Activated CD4-positive, alpha-beta T cell treated with anti-CD3 and anti-CD28 coated beads, Interleukin-2, amount 10 ng/mL, durations not matched to agents 7 days and 5 days (primary cell): Measurements from ENCODE around the gene DYNLL1. TPM values are rescaled to one million over a fixed set of nuclear protein-coding genes. Genes with fewer than 3 reads are reported as not detected.
"Not testable (repeated sequence)": the region's sequence is repeated elsewhere in the genome, so short reads cannot be mapped to it uniquely, and the experiment has no call there.

Experiments
- CTCF ChIA-PET: fragments of 350-600 bp; sonication (Branson Sonifier 250); formaldehyde crosslinking; loops from one replicate; lab custom pipeline; 2021; ENCODE audit warnings: antibody characterized with exemption; lab: Charles Lee
- POLR2A ChIA-PET: fragments of 350-600 bp; sonication (Branson Sonifier 250); formaldehyde crosslinking; loops from one replicate; lab custom pipeline; 2021; ENCODE audit warnings: antibody characterized with exemption; lab: Charles Lee
- DNase-seq: peaks from one replicate; pipeline ENCODE4 v3.0.0-alpha.2; 2020
- H3K27ac Mint-ChIP-seq: one replicate; pipeline ENCODE4 v1.8.0; 2021; ENCODE audit warnings: mild to moderate bottlenecking, moderate library complexity, mixed read lengths
- H3K27me3 Mint-ChIP-seq: one replicate; pipeline ENCODE4 v1.8.0; 2021; ENCODE audit warnings: mixed read lengths
- H3K36me3 Mint-ChIP-seq: one replicate; pipeline ENCODE4 v1.8.0; 2021; ENCODE audit warnings: low read depth, mixed read lengths
- H3K4me1 Mint-ChIP-seq: one replicate; pipeline ENCODE4 v1.8.0; 2021; ENCODE audit warnings: mixed read lengths
- H3K4me3 Mint-ChIP-seq: one replicate; pipeline ENCODE4 v1.8.0; 2021; ENCODE audit warnings: mild to moderate bottlenecking, moderate library complexity, mixed read lengths
- H3K9me3 Mint-ChIP-seq: one replicate; pipeline ENCODE4 v1.8.0; 2021; ENCODE audit warnings: mixed read lengths
- total RNA-seq, 2 experiments: library from RNA; stranded (reverse); gene quantifications; one replicate each; pipeline ENCODE4 v1.2.3, GENCODE V29; 2021

DYNLL1 gene
- total RNA-seq, 2 experiments from 2014 or later: 257 to 297 TPM

GRCh38 chr12:120496413-120497340 is 764 bp downstream of the DYNLL1 start:
- H3K36me3 Mint-ChIP-seq: peaks cover 34% of the 10 kb centered on the region
- peaks cover 42% of the 10 kb centered on the region for H3K4me1 Mint-ChIP-seq

GRCh38 chr12:120497524-120498150 is 1.7 kb downstream of the DYNLL1 start:
- no peaks in the 10 kb centered on the region for H3K9me3 Mint-ChIP-seq
- DNase-seq: no peak
- H3K4me1 Mint-ChIP-seq: peaks cover 42% of the 10 kb centered on the region
- ChIA-PET POLR2A (interaction anchor here (0.6 kb wide), 1 partner anchor 20 kb away, joined by 5 read pairs; no protein-coding TSS in a partner anchor), CTCF (interaction anchor here (0.9 to 1.7 kb wide), 2 partner anchors 27 to 58 kb away, joined by 3 read pairs; no protein-coding TSS in a partner anchor)
- H3K27me3 Mint-ChIP-seq: no peaks in the 10 kb centered on the region
- peak overlapping the region; percentile 85 for H3K4me3 Mint-ChIP-seq
- peak overlapping the region; percentile 67 for H3K27ac Mint-ChIP-seq
- peaks cover 34% of the 10 kb centered on the region for H3K36me3 Mint-ChIP-seq

More at GRCh38 chr12:120496413-120497340, 764 bp downstream of the DYNLL1 start:
- Mint-ChIP-seq H3K27ac (peak overlapping the region; percentile 67), H3K4me3 (peak overlapping the region; percentile 85), H3K9me3 (no peaks in the 10 kb centered on the region), H3K27me3 (no peaks in the 10 kb centered on the region)
- ChIA-PET CTCF (interaction anchor here (0.7 to 2.1 kb wide), 9 partner anchors 8 to 198 kb away, joined by 3 to 7 read pairs (median 4); partner anchors contain the start of gene SRSF9), POLR2A (interaction anchor here (0.5 to 0.6 kb wide), 2 partner anchors 21 to 27 kb away, joined by 3 to 5 read pairs; no protein-coding TSS in a partner anchor)
- DNase-seq: peak; percentile 43

- H3K36me3 Mint-ChIP-seq: peaks cover 44% of the 10 kb centered on the region
- POLR2A ChIA-PET: interaction anchor here (0.6 kb wide), 2 partner anchors 19 to 580 kb away, joined by 3 read pairs; no protein-coding TSS in a partner anchor
- no peak for DNase-seq
- peaks cover 42% of the 10 kb centered on the region for H3K4me1 Mint-ChIP-seq
- no peak overlapping the region for H3K27ac Mint-ChIP-seq
- H3K4me3 Mint-ChIP-seq: no peak overlapping the region
- no peaks in the 10 kb centered on the region for H3K9me3 Mint-ChIP-seq
- CTCF ChIA-PET: no interaction called here
- H3K27me3 Mint-ChIP-seq: no peaks in the 10 kb centered on the region
These were observed 3.1 kb downstream of the DYNLL1 start for GRCh38 chr12:120498870-120499515.

- H3K36me3 Mint-ChIP-seq: peaks cover 45% of the 10 kb centered on the region
- H3K4me3 Mint-ChIP-seq: no peak overlapping the region
- CTCF ChIA-PET: interaction anchor here (0.6 to 1.4 kb wide), 4 partner anchors 19 to 81 kb away, joined by 3 to 6 read pairs (median 3); no protein-coding TSS in a partner anchor
- DNase-seq: no peak
- H3K4me1 Mint-ChIP-seq: peaks cover 32% of the 10 kb centered on the region
- peak overlapping the region; percentile 19 for H3K27ac Mint-ChIP-seq
- no peaks in the 10 kb centered on the region for H3K27me3 Mint-ChIP-seq
- POLR2A ChIA-PET: no interaction called here
- no peaks in the 10 kb centered on the region for H3K9me3 Mint-ChIP-seq
These were observed 4.7 kb downstream of the DYNLL1 start for GRCh38 chr12:120500581-120500980.

- H3K9me3 Mint-ChIP-seq: no peaks in the 10 kb centered on the region
- no peak overlapping the region for H3K27ac Mint-ChIP-seq
These were observed 8.7 kb downstream of the DYNLL1 start for GRCh38 chr12:120504587-120504986.

GRCh38 chr12:120508537-120508936 is 12.6 kb downstream of the DYNLL1 start:
- no peak overlapping the region for H3K4me3 Mint-ChIP-seq
- ChIA-PET POLR2A (no interaction called here), CTCF (interaction anchor here (2.1 kb wide), 1 partner anchor 19 kb away, joined by 6 read pairs; no protein-coding TSS in a partner anchor)
- H3K27ac Mint-ChIP-seq: no peak overlapping the region
- no peaks in the 10 kb centered on the region for H3K4me1 Mint-ChIP-seq
- peaks cover 18% of the 10 kb centered on the region for H3K36me3 Mint-ChIP-seq
- no peak for DNase-seq
- no peaks in the 10 kb centered on the region for H3K27me3 Mint-ChIP-seq
- no peaks in the 10 kb centered on the region for H3K9me3 Mint-ChIP-seq

More at GRCh38 chr12:120504587-120504986, 8.7 kb downstream of the DYNLL1 start:
- ChIA-PET POLR2A (interaction anchor here (0.6 kb wide), 1 partner anchor 212 kb away, joined by 3 read pairs; the partner anchor contains the start of gene RNU4-1), CTCF (interaction anchor here (1.4 kb wide), 2 partner anchors 9 to 22 kb away, joined by 3 to 4 read pairs; partner anchors contain the start of gene DYNLL1)
- H3K4me3 Mint-ChIP-seq: no peak overlapping the region
- no peak for DNase-seq
- H3K36me3 Mint-ChIP-seq: peaks cover 27% of the 10 kb centered on the region
- peaks cover 6% of the 10 kb centered on the region for H3K4me1 Mint-ChIP-seq
- no peaks in the 10 kb centered on the region for H3K27me3 Mint-ChIP-seq

GRCh38 chr12:120514002-120514401 is 18.1 kb downstream of the DYNLL1 start:
- no peaks in the 10 kb centered on the region for H3K27me3 Mint-ChIP-seq
- peaks cover 14% of the 10 kb centered on the region for H3K36me3 Mint-ChIP-seq
- no peak overlapping the region for H3K4me3 Mint-ChIP-seq
- POLR2A ChIA-PET: no interaction called here
- no peak for DNase-seq
- no peaks in the 10 kb centered on the region for H3K4me1 Mint-ChIP-seq
- no peaks in the 10 kb centered on the region for H3K9me3 Mint-ChIP-seq
- CTCF ChIA-PET: no interaction called here
- no peak overlapping the region for H3K27ac Mint-ChIP-seq

GRCh38 chr12:120515496-120515895 is 19.6 kb downstream of the DYNLL1 start:
- no peak overlapping the region for H3K27ac Mint-ChIP-seq
- H3K36me3 Mint-ChIP-seq: peaks cover 11% of the 10 kb centered on the region
- no peaks in the 10 kb centered on the region for H3K9me3 Mint-ChIP-seq
- H3K4me3 Mint-ChIP-seq: no peak overlapping the region
- no peaks in the 10 kb centered on the region for H3K4me1 Mint-ChIP-seq
- H3K27me3 Mint-ChIP-seq: no peaks in the 10 kb centered on the region
- DNase-seq: no peak
- CTCF ChIA-PET: interaction anchor here (1.4 kb wide), 2 partner anchors 10 to 14 kb away, joined by 3 to 4 read pairs; partner anchors contain the start of gene COQ5
- POLR2A ChIA-PET: no interaction called here

- DNase-seq, POLR2A ChIA-PET, H3K9me3 Mint-ChIP-seq, H3K4me3 Mint-ChIP-seq, H3K27me3 Mint-ChIP-seq, H3K36me3 Mint-ChIP-seq, H3K4me1 Mint-ChIP-seq, H3K27ac Mint-ChIP-seq: not testable (repeated sequence)
- CTCF ChIA-PET: interaction anchor here (1.0 kb wide), 1 partner anchor 19 kb away, joined by 3 read pairs; no protein-coding TSS in a partner anchor
These were observed 23.4 kb downstream of the DYNLL1 start for GRCh38 chr12:120519324-120519723.

- H3K36me3 Mint-ChIP-seq: peaks cover 6% of the 10 kb centered on the region
- peaks cover 6% of the 10 kb centered on the region for H3K4me1 Mint-ChIP-seq
- no peak overlapping the region for H3K4me3 Mint-ChIP-seq
- no peaks in the 10 kb centered on the region for H3K27me3 Mint-ChIP-seq
- ChIA-PET POLR2A (interaction anchor here (0.6 kb wide), 1 partner anchor 132 kb away, joined by 6 read pairs; no protein-coding TSS in a partner anchor), CTCF (interaction anchor here (1.7 kb wide), 1 partner anchor 11 kb away, joined by 4 read pairs; no protein-coding TSS in a partner anchor)
- DNase-seq: no peak
- H3K27ac Mint-ChIP-seq: no peak overlapping the region
- no peaks in the 10 kb centered on the region for H3K9me3 Mint-ChIP-seq
These were observed 26.7 kb downstream of the DYNLL1 start for GRCh38 chr12:120522568-120522967.

GRCh38 chr12:120528861-120529525 is 33.1 kb downstream of the DYNLL1 start, which contains the start of gene COQ5:
Gene COQ5, minus strand, starts transcription at chr12:120529158. Its CDS starts 17 bp downstream, at chr12:120529141.
- ChIA-PET CTCF (interaction anchor here (0.5 to 1.2 kb wide), 9 partner anchors 9 to 1619 kb away, joined by 3 to 7 read pairs (median 3); no protein-coding TSS in a partner anchor), POLR2A (interaction anchor here (0.7 kb wide), 1 partner anchor 823 kb away, joined by 3 read pairs; no protein-coding TSS in a partner anchor)
- peak; percentile 88 for DNase-seq
- H3K36me3 Mint-ChIP-seq: peaks cover 6% of the 10 kb centered on the region
- no peaks in the 10 kb centered on the region for H3K9me3 Mint-ChIP-seq
- H3K4me3 Mint-ChIP-seq: peak within 1 kb of the TSS; percentile 100
- peaks cover 37% of the 10 kb centered on the region for H3K4me1 Mint-ChIP-seq
- peak within 1 kb of the TSS; percentile 99 for H3K27ac Mint-ChIP-seq
- no peaks in the 10 kb centered on the region for H3K27me3 Mint-ChIP-seq
